ENCODE measurements around the gene PRSS33. TPM values are rescaled to one million over a fixed set of nuclear protein-coding genes. Genes with fewer than 3 reads are reported as not detected.

Gene PRSS33
- total RNA-seq, 1 experiment from 2014 or later, result not detected

DNA sequence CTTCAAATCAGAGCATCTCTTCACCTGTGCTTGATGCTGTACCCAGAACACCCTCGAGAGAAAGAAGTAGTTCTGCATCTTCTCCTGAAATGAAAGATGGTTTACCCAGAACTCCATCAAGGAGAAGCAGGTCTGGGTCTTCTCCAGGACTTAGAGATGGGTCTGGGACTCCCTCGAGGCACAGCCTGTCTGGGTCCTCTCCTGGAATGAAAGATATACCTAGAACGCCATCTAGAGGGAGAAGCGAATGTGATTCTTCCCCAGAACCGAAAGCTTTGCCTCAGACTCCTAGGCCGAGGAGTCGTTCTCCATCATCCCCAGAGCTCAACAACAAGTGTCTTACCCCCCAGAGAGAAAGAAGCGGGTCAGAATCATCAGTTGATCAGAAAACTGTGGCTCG, 22.6 kb downstream of the PRSS33 start:
- H3K4me3 Mint-ChIP-seq, result no peak overlapping the region
- H3K14ac ChIP-seq (ENCODE audit: insufficient read depth, low read length), result no peak overlapping the region

More for the DNA sequence above, 22.6 kb downstream of the PRSS33 start:
- no peak overlapping the region for H3K23ac ChIP-seq (ENCODE audit: insufficient read length, low read depth, low read length)
- DNase-seq, result no peak
- Mint-ChIP-seq H3K27ac (no peak overlapping the region; a peak in 1 of 7 replicates), H3K9me3 (peaks cover 34 to 56% of the 10 kb centered on the region in 2 experiments), H3K4me1 (peaks cover 3 to 20% of the 10 kb centered on the region in 2 experiments; a peak in 3 of 4 replicates), H3K27me3 (ENCODE audit: low read depth) (peaks cover 1% of the 10 kb centered on the region; the same call in 1 of the 2 replicates), H3K36me3 (ENCODE audit: insufficient read depth in 1 of 3, low read depth in 3 of 3) (peaks cover 94 to 100% (median 100%) of the 10 kb centered on the region in 3 experiments)
- no peaks in the 10 kb centered on the region for H3K23me2 ChIP-seq (ENCODE audit: insufficient read length, low read depth, low read length, poor library complexity, severe bottlenecking)
- no peak overlapping the region for H2BK15ac ChIP-seq (ENCODE audit: low read depth, low read length)
- peaks cover 20% of the 10 kb centered on the region for H3K79me1 ChIP-seq (ENCODE audit: insufficient read depth, low read depth, low read length, poor library complexity, severe bottlenecking)
- WGBS (ENCODE audit: extremely low coverage, insufficient read length, low lambda C conversion rate), result no CpG with 5 or more reads among the region's 9 CpGs
- no peak overlapping the region for H3K27ac ChIP-seq (ENCODE audit: insufficient read length, low read depth, low read length)
- H2BK120ac ChIP-seq (ENCODE audit: low read depth, low read length, poor library complexity, severe bottlenecking), result no peak overlapping the region
- H3K4me2 ChIP-seq (ENCODE audit: insufficient read depth, insufficient read length, low read length), result no peak overlapping the region
- no peak overlapping the region for H2AK5ac ChIP-seq (ENCODE audit: insufficient read length, low read length)
- peaks cover 2% of the 10 kb centered on the region; the same call in 1 of the 2 replicates for H3K79me2 ChIP-seq (ENCODE audit: insufficient read depth, low read length)
- no peak overlapping the region for H4K5ac ChIP-seq (ENCODE audit: insufficient read length, low read depth, low read length)
- H2AFZ ChIP-seq (ENCODE audit: low read length), result no peak overlapping the region
- no peak overlapping the region for H3K9ac ChIP-seq (ENCODE audit: extremely low read depth, insufficient read length, low read length)
- no peaks in the 10 kb centered on the region for H3K27me3 ChIP-seq (ENCODE audit: insufficient read depth, low read length)
- no peak overlapping the region for H4K8ac ChIP-seq (replicated peaks; ENCODE audit: insufficient read length, low read depth, low read length)
- no peak overlapping the region for H3K4ac ChIP-seq (ENCODE audit: low read depth, low read length)
- no peak overlapping the region for H4K91ac ChIP-seq (ENCODE audit: insufficient read length, low read depth, low read length)
- H3K4me1 ChIP-seq (ENCODE audit: insufficient read depth, low read length), result no peaks in the 10 kb centered on the region
- no peaks in the 10 kb centered on the region for H3K9me3 ChIP-seq (ENCODE audit: control insufficient read depth, low read depth, low read length)
- H2BK20ac ChIP-seq (ENCODE audit: low read depth, low read length, poor library complexity, severe bottlenecking), result no peak overlapping the region
- no peak overlapping the region for H2BK12ac ChIP-seq (ENCODE audit: insufficient read length, low read depth, low read length)
- TF ChIP-seq, protein P1, sequence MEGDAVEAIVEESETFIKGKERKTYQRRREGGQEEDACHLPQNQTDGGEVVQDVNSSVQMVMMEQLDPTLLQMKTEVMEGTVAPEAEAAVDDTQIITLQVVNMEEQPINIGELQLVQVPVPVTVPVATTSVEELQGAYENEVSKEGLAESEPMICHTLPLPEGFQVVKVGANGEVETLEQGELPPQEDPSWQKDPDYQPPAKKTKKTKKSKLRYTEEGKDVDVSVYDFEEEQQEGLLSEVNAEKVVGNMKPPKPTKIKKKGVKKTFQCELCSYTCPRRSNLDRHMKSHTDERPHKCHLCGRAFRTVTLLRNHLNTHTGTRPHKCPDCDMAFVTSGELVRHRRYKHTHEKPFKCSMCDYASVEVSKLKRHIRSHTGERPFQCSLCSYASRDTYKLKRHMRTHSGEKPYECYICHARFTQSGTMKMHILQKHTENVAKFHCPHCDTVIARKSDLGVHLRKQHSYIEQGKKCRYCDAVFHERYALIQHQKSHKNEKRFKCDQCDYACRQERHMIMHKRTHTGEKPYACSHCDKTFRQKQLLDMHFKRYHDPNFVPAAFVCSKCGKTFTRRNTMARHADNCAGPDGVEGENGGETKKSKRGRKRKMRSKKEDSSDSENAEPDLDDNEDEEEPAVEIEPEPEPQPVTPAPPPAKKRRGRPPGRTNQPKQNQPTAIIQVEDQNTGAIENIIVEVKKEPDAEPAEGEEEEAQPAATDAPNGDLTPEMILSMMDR (conservative IDR thresholded peaks at IDR 0.05), result no peak
- H3K18ac ChIP-seq (ENCODE audit: insufficient read length, low read depth, low read length), result no peak overlapping the region
- H3K56ac ChIP-seq (ENCODE audit: insufficient read length, low read depth, low read length), result no peak overlapping the region
- H2BK5ac ChIP-seq (ENCODE audit: insufficient read length, low read length), result no peak overlapping the region
- no peaks in the 10 kb centered on the region for H4K20me1 ChIP-seq (ENCODE audit: control insufficient read depth, insufficient read depth, insufficient read length)
- no peak overlapping the region for H3T11ph ChIP-seq (ENCODE audit: low read length)
